Parathyroid adenoma (tissue), 2 donors: Measurements from ENCODE around the gene TFAP2D.

Experiments used
- H2AFZ ChIP-seq: fragments of 300-600 bp; sonication (generic); one replicate; pipeline ENCODE4 v1.7.0; 2017; ENCODE audit warnings: antibody characterized with exemption, mild to moderate bottlenecking
- H3K27ac ChIP-seq: fragments of 300-600 bp; sonication (generic); one replicate; pipeline ENCODE4 v1.7.0; 2017
- H3K27me3 ChIP-seq: fragments of 300-600 bp; sonication (generic); one replicate; pipeline ENCODE4 v1.7.0; 2017; ENCODE audit warnings: low read length; ENCODE audit not compliant: control insufficient read depth, insufficient read depth
- H3K36me3 ChIP-seq: fragments of 300-600 bp; sonication (generic); one replicate; pipeline ENCODE4 v1.7.0; 2017; ENCODE audit warnings: low read length; ENCODE audit not compliant: control insufficient read depth, insufficient read depth
- H3K4me1 ChIP-seq: fragments of 300-600 bp; sonication (generic); one replicate; pipeline ENCODE4 v1.7.0; 2017; ENCODE audit warnings: control low read depth
- H3K4me2 ChIP-seq: fragments of 300-600 bp; sonication (generic); one replicate; pipeline ENCODE4 v1.7.0; 2017; ENCODE audit warnings: low read length
- H3K4me3 ChIP-seq: fragments of 300-600 bp; sonication (generic); one replicate; pipeline ENCODE4 v1.7.0; 2017; ENCODE audit warnings: low read depth, low read length
- H3K79me2 ChIP-seq: fragments of 300-600 bp; sonication (generic); one replicate; pipeline ENCODE4 v1.7.0; 2017; ENCODE audit warnings: control low read depth
- H3K9ac ChIP-seq: fragments of 300-600 bp; sonication (generic); one replicate; pipeline ENCODE4 v1.7.0; 2017; ENCODE audit warnings: mild to moderate bottlenecking
- H3K9me3 ChIP-seq: fragments of 300-600 bp; sonication (generic); one replicate; pipeline ENCODE4 v1.7.0; 2017; ENCODE audit warnings: low read length; ENCODE audit not compliant: control insufficient read depth
- TF ChIP-seq, protein P1 (sequence below): fragments of 300-600 bp; sonication (generic); IDR thresholded peaks from one replicate; pipeline ENCODE4 v1.7.0; 2017; ENCODE audit warnings: antibody characterized with exemption, mild to moderate bottlenecking
- donor health status: primary hyperparathyroidism.

The TFAP2D gene

DNA sequence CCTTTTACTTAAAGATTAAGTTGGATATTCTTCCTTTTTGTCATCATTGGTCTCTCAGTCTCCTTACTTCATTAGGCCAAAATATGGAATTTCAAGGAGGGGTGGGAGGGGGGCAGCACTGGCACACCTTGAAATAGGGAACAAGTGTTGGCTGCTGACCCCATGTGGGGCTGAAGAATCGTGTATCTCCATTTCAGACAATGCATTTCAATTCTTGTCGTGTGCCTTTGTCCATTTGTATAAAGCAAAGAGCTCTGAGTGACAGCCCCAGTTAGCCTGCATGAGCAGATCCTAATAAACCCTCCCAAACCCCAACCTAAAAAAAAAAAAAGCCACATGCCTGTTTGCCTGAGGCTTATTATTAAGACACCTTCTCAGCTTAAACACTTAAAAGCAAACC is 1.0 kb upstream of the TFAP2D start:
- no peaks in the 10 kb centered on the region for H3K4me1 ChIP-seq
- H3K27me3 ChIP-seq, result peaks cover 5% of the 10 kb centered on the region

DNA sequence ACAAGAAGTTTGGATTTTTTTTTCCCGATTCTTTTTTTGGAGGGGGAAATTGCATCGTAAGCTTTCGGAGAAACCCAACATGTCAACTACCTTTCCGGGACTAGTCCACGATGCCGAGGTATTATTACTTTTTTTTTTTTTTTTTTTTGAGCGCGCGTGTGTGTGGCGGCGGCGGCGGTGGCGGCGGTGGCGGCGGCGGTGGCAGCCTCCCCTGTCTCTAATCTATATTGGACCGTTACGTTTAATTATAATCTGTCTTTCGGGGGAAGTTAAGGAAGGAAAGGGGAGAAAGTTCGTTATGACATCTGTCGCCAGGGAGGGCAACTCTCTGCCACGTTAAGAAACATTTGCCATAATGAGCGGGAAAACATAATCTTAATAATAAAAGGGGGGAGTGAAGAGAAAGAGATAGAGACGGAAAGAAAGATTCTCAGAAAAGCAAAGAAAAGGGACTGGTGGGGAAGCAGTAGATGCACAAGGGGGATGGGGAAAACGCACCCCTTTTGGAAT is 706 bp downstream of the TFAP2D start:
- Histone ChIP-seq H3K27ac (no peak overlapping the region), H3K27me3 (peaks cover 5% of the 10 kb centered on the region), H3K79me2 (no peaks in the 10 kb centered on the region), H3K4me1 (no peaks in the 10 kb centered on the region), H3K36me3 (no peaks in the 10 kb centered on the region), H3K9ac (no peak overlapping the region), H3K4me2 (no peak overlapping the region), H3K4me3 (no peak overlapping the region), H3K9me3 (no peaks in the 10 kb centered on the region), H2AFZ (no peak overlapping the region)
- TF ChIP-seq, protein P1, sequence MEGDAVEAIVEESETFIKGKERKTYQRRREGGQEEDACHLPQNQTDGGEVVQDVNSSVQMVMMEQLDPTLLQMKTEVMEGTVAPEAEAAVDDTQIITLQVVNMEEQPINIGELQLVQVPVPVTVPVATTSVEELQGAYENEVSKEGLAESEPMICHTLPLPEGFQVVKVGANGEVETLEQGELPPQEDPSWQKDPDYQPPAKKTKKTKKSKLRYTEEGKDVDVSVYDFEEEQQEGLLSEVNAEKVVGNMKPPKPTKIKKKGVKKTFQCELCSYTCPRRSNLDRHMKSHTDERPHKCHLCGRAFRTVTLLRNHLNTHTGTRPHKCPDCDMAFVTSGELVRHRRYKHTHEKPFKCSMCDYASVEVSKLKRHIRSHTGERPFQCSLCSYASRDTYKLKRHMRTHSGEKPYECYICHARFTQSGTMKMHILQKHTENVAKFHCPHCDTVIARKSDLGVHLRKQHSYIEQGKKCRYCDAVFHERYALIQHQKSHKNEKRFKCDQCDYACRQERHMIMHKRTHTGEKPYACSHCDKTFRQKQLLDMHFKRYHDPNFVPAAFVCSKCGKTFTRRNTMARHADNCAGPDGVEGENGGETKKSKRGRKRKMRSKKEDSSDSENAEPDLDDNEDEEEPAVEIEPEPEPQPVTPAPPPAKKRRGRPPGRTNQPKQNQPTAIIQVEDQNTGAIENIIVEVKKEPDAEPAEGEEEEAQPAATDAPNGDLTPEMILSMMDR, result no peak

More for the DNA sequence above, 1.0 kb upstream of the TFAP2D start:
- Histone ChIP-seq H3K27ac (no peak overlapping the region), H2AFZ (no peak overlapping the region), H3K9me3 (no peaks in the 10 kb centered on the region), H3K4me2 (no peak overlapping the region), H3K9ac (no peak overlapping the region), H3K79me2 (no peaks in the 10 kb centered on the region), H3K4me3 (no peak overlapping the region), H3K36me3 (no peaks in the 10 kb centered on the region)
- TF ChIP-seq, protein P1, result no peak

DNA sequence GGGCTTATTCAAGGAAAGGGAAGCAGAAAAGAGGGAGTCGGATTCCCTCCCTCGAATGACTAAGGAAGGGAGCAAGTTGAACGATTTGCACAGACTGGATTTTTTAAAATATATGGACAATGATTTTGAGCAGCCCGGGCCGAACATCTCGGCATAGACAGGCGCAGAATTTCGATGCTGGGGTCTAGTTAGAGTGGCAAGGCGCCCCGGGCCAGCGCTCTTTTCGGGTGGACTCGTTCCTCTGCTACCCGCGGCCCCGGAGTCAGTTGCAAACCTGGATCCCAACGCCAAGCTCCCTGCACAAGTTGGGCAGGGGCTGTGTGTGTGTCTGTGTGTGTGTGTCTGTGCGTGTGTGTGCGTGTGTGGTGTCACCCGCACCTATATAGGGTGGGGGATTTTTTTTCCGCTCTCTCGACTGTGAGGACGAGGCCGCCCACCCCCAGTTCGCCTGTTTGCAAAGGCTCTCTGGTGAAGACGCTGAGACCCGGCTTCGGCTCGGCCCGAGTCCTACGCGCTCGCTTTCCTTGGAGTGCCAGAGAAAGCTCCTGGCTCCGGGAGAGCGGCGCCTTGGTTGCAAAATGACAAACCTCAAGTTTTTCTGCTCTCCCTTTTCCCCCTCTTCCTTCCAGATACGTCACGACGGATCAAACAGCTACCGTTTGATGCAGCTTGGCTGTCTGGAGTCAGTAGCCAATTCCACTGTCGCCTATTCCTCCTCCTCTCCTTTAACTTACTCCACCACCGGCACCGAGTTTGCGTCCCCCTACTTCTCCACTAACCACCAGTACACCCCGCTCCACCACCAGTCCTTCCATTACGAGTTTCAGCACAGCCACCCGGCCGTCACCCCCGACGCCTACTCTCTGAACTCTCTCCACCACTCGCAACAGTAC is 1.4 kb downstream of the TFAP2D start:
- no peaks in the 10 kb centered on the region for H3K9me3 ChIP-seq
- no peak overlapping the region for H2AFZ ChIP-seq
- no peaks in the 10 kb centered on the region for H3K79me2 ChIP-seq
- H3K27me3 ChIP-seq, result peaks cover 5% of the 10 kb centered on the region
- no peak overlapping the region for H3K9ac ChIP-seq
- no peak overlapping the region for H3K4me3 ChIP-seq
- H3K4me1 ChIP-seq, result no peaks in the 10 kb centered on the region
- TF ChIP-seq, protein P1, result no peak
- H3K27ac ChIP-seq, result no peak overlapping the region
- no peak overlapping the region for H3K4me2 ChIP-seq
- no peaks in the 10 kb centered on the region for H3K36me3 ChIP-seq

DNA sequence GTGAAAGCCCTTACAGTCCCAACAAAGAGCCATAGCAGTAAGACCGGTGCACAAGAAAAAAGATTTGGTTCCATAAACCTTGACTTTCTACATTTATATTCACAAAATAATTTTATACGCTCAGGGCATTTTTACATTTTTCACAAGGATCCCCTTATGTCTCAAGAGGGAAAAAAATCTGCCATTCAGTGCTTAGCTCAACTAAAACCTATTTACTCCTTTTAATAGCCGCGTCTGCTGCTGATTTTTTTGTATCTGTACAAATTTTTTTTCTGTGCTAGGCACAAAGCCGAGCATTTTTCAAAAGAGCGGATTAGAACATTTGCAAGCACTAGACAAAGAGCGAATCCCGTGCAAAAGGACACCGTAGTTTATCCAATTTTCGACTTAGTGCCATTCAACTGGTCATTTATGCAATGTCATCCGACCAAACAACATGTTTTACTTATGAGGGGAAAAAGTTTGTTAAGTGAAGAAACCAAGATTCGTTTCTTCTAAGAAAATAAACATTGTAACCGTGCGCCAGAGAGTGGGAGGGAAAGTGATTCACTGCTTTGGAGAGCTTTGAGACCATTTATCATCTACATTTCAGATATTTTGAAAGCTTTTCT is 3.7 kb downstream of the TFAP2D start:
- Histone ChIP-seq H3K4me3 (no peak overlapping the region), H3K9ac (no peak overlapping the region), H3K27me3 (peaks cover 5% of the 10 kb centered on the region), H3K79me2 (no peaks in the 10 kb centered on the region), H3K4me1 (no peaks in the 10 kb centered on the region), H3K27ac (no peak overlapping the region), H3K9me3 (no peaks in the 10 kb centered on the region), H3K4me2 (no peak overlapping the region), H2AFZ (no peak overlapping the region), H3K36me3 (no peaks in the 10 kb centered on the region)
- TF ChIP-seq, protein P1, result no peak
